Stomach (tissue), 4 donors: ENCODE results near the gene SH2D7.

Experiments
- CTCF ChIP-seq, 7 experiments: fragments of 450-650 bp in 4 of 7; fragments of 200-600 bp in 3 of 7; sonication (generic) in 3 of 7; IDR thresholded peaks; one replicate each; pipeline ENCODE4 v1.5.1; 2016 to 2019; ENCODE audit warnings: antibody characterized with exemption in 7 of 7, control low read depth in 2 of 7, mild to moderate bottlenecking in 1 of 7
- EP300 ChIP-seq: sonication (generic); formaldehyde crosslinking; IDR thresholded peaks from one replicate; pipeline ENCODE4 v1.6.1; 2017; ENCODE audit warnings: antibody characterized with exemption
- POLR2A ChIP-seq, 4 donors: fragments of 450-650 bp; IDR thresholded peaks; one replicate each; pipeline ENCODE4 v1.6.1; 2016; ENCODE audit warnings: antibody characterized with exemption in 4 of 4, control low read depth in 2 of 4, mild to moderate bottlenecking in 1 of 4, moderate library complexity in 1 of 4
- POLR2AphosphoS5 ChIP-seq, 3 donors: sonication (generic); formaldehyde crosslinking; IDR thresholded peaks; one replicate each; pipeline ENCODE4 v1.6.1; 2016; ENCODE audit warnings: antibody characterized with exemption in 3 of 3

- TF ChIP-seq CTCF (IDR thresholded peaks at IDR 0.05) (no peak), EP300 (no peak), POLR2A (IDR thresholded peaks at IDR 0.05) (no peak), POLR2AphosphoS5 (IDR thresholded peaks at IDR 0.05) (no peak)
These were observed 50.0 kb downstream of the SH2D7 start for GRCh38 chr15:78142332-78142731.
